WERI-Rb-1 (cell line): ENCODE data around the gene CHD1.

Experiments used
- DNase-seq: peaks from one replicate; pipeline ENCODE4 v3.0.0-alpha.2; 2020
- H3K27ac ChIP-seq: fragments of 250-450 bp; sonication (Bioruptor Pico); 2 replicates; pipeline ENCODE4 v1.5.1; 2020; ENCODE audit warnings: mild to moderate bottlenecking, moderate library complexity
- H3K27me3 ChIP-seq: fragments of 250-450 bp; sonication (Bioruptor Pico); 2 replicates; pipeline ENCODE4 v1.5.1; 2021; ENCODE audit warnings: mild to moderate bottlenecking, low read depth, moderate library complexity; ENCODE audit not compliant: insufficient read depth, severe bottlenecking
- H3K36me3 ChIP-seq: fragments of 250-450 bp; sonication (Bioruptor Pico); 2 replicates; pipeline ENCODE4 v1.5.1; 2020; ENCODE audit warnings: mild to moderate bottlenecking, moderate library complexity
- H3K4me3 ChIP-seq: 2 replicates; pipeline ENCODE4 v1.5.1; 2011; ENCODE audit warnings: low read depth, mild to moderate bottlenecking, control low read depth, low read length
- H3K9me3 ChIP-seq: fragments of 250-450 bp; sonication (Bioruptor Pico); 2 replicates; pipeline ENCODE4 v1.5.1; 2021; ENCODE audit warnings: mild to moderate bottlenecking, moderate library complexity; ENCODE audit not compliant: severe bottlenecking
- CTCF ChIP-seq: IDR thresholded peaks from 2 replicates; pipeline ENCODE4 v1.5.1; 2011; ENCODE audit warnings: low read depth, mild to moderate bottlenecking, control low read depth, inconsistent platforms, low read length

Gene CHD1

GRCh38 chr5:98904780-98905179 lies 24.0 kb downstream of the CHD1 start:
- no peaks in the 10 kb centered on the region for H3K9me3 ChIP-seq
- no peak for TF ChIP-seq CTCF
- peaks cover 57% of the 10 kb centered on the region for H3K36me3 ChIP-seq
- DNase-seq, result no peak
- no peaks in the 10 kb centered on the region for H3K27me3 ChIP-seq
- no peak overlapping the region for H3K4me3 ChIP-seq
- no peak overlapping the region for H3K27ac ChIP-seq

- TF ChIP-seq CTCF, result no peak
- Histone ChIP-seq H3K9me3 (no peaks in the 10 kb centered on the region), H3K27me3 (no peaks in the 10 kb centered on the region), H3K36me3 (peaks cover 72% of the 10 kb centered on the region), H3K27ac (no peak overlapping the region), H3K4me3 (no peak overlapping the region)
- no peak for DNase-seq
These were observed 26.1 kb downstream of the CHD1 start for GRCh38 chr5:98902733-98903132.

- Histone ChIP-seq H3K27me3 (no peaks in the 10 kb centered on the region), H3K36me3 (peaks cover 91% of the 10 kb centered on the region), H3K9me3 (no peaks in the 10 kb centered on the region), H3K27ac (no peak overlapping the region), H3K4me3 (no peak overlapping the region)
- no peak for DNase-seq
- TF ChIP-seq CTCF, result no peak
These were observed 29.4 kb downstream of the CHD1 start for GRCh38 chr5:98899456-98899855.

GRCh38 chr5:98898743-98899142 lies 30.1 kb downstream of the CHD1 start:
- Histone ChIP-seq H3K27ac (no peak overlapping the region), H3K36me3 (peaks cover 90% of the 10 kb centered on the region)

GRCh38 chr5:98891591-98891990 lies 37.2 kb downstream of the CHD1 start:
- no peak overlapping the region for H3K27ac ChIP-seq
- H3K9me3 ChIP-seq, result no peaks in the 10 kb centered on the region
- no peaks in the 10 kb centered on the region for H3K27me3 ChIP-seq
- no peak for TF ChIP-seq CTCF
- DNase-seq, result no peak
- no peak overlapping the region for H3K4me3 ChIP-seq
- peaks cover 88% of the 10 kb centered on the region for H3K36me3 ChIP-seq

More at GRCh38 chr5:98898743-98899142, 30.1 kb downstream of the CHD1 start:
- DNase-seq, result no peak
- no peak for TF ChIP-seq CTCF
- no peak overlapping the region for H3K4me3 ChIP-seq
- no peaks in the 10 kb centered on the region for H3K27me3 ChIP-seq
- H3K9me3 ChIP-seq, result no peaks in the 10 kb centered on the region

- no peak for TF ChIP-seq CTCF
- H3K9me3 ChIP-seq, result no peaks in the 10 kb centered on the region
- peaks cover 85% of the 10 kb centered on the region for H3K36me3 ChIP-seq
- no peaks in the 10 kb centered on the region for H3K27me3 ChIP-seq
- H3K27ac ChIP-seq, result no peak overlapping the region
- no peak overlapping the region for H3K4me3 ChIP-seq
- DNase-seq, result no peak
These were observed 48.2 kb downstream of the CHD1 start for GRCh38 chr5:98880598-98880997.
